Activated effector memory CD4-positive, alpha-beta T cell treated with Interleukin-2 at 50 U/mL for 16 hours (primary cell): ENCODE measurements around the gene TUNAR.

ENCODE experiments used
- DNase-seq: peaks from one replicate; pipeline ENCODE4 v3.0.0-alpha.2; 2020

Gene TUNAR

DNA sequence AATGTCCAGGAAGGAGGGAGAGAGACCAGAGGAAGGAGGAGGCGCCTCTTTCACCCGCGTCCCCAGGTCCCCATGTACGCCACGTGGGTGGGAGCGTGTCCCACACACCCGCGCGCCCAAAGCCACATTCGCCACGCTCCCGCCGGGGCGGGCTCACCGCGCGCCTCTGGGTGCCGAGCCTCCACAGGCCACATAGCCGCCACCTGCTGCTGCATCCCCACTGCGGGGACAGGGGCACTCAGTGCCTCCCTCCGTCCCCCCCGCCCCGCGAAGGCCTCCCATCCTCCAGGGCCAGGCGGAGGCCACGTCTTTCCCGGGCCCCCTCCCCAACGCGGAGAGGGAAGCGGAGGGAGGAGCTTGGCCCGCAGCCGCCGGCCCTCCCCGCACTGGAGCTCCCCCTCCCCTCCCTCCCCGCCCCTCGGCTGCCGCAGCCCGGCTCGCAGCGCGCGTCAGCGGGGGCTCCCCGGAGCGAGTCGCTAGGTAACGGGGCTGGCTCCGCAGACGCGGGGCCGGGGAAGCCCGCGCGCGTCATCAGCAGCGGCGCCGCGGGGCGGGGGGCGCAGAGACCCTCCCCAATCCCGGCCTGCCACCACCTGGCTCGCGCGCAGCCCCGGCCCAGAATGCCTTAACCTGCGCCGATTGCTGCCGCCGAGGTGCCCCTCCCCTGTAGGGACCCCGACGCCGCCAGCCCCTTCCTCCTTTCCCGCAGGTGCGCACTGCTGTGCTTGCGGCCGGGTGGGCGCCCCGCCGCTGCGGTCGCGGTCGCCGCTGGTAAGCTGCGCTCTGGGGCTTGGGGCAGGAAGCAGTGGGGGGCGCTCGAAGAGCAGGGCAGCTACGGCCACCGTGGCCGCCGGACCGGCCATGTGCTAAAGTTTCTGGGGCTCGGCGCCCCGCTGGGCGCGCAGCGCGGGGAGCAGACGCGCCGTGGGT is 536 bp upstream of the TUNAR start:
- DNase-seq = no peak

DNA sequence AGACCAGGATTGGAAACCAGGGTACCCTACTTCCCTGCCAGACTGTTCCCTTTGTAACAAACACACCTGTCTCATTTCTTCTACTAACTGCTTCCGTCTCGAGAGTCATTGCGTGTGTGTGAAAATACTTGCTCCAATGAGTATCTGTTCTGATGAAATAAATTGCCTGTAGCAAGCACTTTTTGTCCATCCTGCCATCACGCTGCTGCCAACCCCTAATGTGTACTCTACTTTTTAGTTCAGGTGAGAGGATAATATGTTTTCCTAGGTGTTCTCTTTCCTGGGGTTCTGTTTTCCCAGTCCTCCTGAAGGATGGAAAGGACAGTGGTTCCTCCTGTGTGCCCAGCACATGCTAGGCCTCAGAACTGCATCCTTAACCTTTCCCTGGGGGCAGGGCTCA is 1.0 kb downstream of the TUNAR start:
- no peak for DNase-seq

DNA sequence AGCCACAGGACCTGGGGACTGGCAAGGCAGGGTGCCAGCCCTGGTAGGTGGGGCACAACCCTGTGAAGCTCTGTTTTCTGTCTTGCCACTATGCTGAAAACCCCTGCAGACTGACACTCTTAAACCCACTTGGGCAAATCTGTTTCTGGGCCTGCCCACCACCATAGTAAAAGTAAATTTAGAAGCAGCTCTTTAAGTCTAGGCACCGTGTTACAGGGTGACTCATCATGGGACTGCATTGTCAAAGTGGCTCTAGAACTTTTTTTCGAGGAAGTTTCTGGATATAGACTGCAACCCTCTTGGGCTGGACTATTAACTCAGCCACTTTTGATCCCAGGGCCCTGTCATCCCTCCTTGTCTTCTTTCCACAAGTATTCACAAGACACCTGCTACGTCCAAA is 7.7 kb downstream of the TUNAR start:
- DNase-seq = no peak

DNA sequence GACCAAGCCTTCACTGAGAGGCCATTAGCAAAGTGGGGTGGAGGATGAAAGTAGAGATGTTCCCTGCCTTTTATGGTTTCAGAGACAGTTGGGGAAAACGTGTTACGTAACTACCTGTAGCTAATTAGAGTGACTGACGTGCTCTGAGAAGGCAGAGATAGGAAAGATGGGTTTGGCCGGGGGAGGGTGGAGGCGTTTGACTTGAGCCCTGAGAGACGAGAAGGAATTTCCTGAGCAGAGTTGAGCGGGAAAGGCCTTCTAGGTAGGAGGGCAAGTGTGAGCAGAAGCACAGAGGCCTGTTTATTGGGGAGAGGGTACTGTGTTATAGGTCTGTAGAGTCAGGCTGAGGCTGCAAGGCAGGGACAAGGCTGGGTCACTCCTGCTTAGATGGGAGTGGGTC is 8.6 kb downstream of the TUNAR start:
- DNase-seq = no peak

DNA sequence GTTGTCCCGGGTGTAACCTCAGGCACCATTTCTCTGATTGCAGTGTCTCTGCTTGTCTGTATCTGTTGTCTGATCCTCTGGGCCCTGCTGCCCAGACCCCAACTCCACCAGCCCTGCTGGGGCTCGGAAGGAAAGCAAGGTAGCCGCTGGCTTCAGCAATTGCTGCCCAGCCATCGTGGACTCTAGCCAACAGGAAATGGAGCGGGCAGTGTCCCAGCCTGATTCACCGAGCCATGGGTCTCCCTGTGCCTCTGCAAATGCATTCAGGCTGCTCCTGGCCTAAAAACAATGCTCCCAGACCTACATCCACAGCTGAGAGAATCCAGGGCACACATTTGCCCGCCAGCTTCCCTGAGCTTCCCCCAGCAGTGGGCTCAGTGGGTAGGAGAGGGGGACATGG is 9.2 kb downstream of the TUNAR start:
- no peak for DNase-seq

DNA sequence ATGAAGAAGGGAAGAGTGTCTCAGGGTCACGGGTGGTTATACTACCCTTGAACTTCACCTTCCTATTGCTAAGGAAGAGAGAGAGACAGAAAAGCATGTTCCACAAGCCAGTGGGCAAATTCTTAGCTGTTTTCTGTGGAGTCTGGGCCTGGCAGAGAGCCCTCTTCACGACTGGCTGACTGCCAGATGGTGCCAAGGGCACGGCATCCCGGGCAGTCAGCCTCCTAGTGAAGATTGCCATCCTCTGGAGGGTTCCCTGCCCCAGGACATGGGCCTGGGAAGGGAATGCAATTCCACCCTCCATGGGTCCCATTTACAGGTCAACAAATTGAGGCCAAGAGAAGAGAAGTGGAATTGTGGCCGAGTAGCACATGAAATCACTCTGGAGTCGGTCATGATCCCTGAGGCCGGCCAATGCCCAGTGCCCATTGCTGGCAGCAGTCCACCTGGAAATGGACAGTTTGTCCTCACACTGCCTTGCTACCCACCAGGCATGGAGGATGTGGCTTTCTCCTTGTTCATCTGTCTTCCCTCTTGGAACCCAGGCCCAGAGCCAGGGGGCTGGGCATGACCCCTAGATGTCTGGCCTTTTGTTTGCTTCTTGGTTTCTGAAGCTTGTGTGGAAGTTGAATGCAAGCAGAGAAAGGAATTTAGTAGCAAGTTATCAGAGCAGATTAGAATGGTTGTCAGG is 9.9 kb downstream of the TUNAR start:
- DNase-seq = no peak

DNA sequence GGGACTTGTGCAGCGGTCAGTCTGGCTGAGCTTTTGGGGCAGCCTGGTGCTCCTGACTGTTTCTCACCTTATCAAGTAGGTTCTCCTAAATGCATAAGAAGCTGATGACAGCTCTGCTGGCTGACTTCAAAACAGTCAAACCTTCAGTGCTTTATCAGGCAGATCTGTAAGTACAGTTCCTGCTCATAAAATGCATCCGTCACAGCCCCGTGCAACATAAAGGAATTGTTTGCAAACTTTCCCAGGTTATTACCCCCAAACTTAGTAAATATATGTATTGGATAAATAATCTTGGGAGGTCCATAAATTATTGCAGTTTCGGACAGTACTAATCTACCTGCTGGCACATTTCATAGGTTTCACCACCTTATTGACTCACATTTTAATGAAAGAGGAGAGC is 10.7 kb downstream of the TUNAR start:
- DNase-seq = no peak

DNA sequence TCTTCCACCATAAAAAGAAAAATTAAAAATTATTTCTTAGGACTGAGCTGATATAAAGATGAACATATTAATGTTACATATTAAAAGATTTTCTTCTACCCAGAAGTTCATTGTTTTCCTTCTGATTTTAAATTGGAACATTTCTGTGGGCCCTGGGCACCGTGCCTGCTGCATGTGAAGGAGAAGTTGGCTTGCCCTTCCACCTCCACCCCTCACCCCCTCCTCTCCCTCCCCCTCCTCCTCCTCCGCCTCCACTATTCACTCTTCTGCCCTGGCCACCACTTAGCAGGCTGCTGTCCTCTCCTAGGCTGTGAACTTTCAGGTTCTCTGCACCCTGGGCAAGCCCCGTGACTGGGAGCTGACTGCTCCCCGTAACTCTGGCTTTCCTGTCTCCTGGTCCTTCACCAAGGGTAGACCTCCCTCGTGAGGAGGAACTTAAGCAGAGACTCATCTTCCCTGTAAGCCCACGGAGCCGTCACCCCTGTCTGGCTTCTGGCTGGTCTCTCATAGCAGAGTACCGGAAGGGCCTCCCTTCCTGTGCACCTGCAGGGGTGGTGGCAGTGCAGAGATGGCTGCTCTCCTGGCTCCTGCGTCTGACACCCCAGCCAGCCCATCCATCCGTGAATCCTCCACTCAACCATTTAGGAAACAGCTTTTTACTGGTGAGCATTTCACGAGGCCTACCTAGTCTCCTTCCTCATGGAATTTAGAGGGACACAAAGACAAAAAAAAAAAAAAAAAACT is 12.8 kb downstream of the TUNAR start:
- no peak for DNase-seq

DNA sequence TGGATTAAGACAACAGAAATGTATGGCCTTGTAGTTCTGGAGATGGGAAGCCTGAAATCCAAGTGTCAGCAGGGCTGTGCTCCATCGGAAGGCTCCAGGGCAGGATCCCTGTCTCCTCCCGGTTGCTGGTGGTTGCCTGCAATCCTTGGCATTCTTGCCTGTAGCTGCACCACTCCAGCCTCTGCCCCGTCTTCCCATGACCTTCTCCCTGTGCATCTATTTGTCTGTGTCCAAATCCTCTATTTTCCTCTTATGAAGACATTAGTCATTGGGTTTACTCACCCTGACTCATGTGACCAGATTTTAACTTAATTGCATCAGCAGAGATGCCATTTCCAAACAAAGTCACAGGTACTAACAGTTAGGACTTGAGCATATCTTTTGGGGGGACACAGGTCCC is 15.1 kb downstream of the TUNAR start:
- no peak for DNase-seq

DNA sequence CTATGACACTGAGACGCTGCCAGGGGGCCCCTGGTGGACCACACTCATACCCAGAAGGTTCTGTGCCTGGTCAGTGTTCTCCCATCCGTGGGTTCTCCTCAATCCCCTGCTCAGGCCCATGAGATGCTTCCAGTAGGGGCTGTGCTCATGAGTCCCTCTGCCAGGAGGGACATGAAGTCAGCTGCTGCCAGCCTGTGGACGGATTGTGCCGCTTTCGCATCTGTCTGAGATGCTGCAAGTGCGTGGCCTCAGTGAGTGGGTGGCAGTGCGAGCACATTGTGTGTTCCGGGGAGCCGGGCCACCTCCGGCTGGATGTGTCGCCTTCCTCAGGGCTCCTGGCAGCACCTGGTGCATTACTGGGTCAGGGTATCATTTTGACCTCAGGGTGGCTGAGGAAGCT is 15.5 kb downstream of the TUNAR start:
- no peak for DNase-seq

DNA sequence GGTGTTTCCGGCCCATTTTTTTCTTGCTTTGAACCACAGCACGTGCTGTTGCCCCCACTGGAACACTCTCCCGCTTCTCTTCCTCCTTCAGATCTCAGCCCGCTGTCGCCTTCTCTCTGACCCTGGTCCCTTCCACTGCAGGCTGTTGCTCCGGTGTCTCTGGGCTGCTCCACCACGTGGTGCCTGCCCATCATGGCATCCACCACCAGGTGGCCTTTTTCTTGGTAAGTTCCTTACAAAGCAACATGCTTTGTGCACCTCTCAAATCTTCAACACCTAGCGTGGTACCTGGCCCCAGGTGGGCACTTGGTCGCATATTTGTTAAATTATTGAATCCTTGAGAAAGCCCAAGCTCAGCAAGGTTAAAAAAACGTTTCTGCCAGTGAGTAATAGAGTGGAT is 19.1 kb downstream of the TUNAR start:
- no peak for DNase-seq

DNA sequence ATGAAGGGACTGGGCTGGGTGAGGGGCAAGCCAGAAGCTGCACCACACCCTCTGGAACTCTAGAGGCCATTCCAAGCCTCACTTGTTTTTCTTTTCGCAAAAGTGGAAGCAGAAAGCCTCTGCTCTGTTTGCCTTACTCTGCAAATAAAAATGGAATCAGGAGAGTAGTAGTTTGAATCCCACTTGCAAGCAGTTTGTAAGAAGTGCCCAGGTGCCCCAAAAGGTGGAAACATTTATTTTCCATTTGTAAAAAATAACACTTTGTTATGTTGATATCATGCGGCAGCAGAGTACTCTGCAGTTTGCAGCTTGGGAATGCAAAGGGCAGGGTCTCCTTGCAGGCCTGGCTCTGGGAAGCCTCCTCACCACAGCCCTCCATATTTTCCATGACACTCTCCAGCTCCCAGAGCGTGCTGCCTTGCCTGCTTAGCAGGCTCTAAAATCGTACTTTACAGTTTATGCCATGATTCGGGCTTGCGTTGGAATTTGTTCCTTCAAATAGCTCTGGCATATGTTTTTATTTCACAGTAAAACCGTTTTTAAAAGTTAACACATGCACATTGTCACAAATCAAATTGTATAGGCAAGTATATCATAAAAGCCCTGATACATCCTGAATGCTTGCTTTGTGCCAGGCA is 20.0 kb downstream of the TUNAR start:
- no peak for DNase-seq

DNA sequence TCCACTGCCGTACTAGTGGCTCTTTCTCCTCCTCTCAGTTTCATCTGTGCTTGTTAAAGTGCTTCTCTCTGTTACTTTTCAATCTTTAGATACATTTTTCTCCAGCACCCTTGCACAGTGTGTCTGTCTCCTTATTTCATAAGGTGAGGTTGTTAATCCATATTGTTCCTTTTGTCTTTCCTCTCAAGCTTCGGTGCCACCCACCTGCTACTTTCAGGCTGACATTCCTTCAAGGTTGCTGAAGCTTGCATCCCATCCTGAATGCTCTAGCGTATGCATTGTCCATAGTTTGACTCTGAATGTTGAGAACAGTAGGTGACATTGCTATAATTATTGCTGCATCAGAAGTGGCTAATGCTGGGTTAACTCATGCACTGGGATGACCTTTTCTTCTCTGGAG is 20.6 kb downstream of the TUNAR start:
- no peak for DNase-seq

DNA sequence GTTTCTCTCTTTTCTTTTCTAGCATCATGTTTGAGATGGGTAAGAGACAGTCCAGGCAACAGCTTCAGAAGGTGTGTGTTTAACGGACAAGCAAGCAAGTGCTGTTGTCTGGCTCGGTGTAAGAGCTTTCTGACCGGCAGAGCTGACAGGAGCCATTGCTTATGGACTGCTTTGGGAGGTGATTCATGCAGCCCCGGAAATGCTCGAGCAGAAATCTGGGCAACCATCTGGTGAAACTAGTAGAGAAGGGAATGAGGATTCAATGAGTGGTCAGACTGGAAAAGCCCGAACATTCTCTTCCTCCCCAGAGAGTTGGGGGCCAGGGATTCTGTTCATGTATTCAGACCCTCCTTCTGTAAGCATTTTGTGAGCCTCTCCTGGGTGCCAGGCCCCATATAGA is 24.4 kb downstream of the TUNAR start:
- DNase-seq = no peak

DNA sequence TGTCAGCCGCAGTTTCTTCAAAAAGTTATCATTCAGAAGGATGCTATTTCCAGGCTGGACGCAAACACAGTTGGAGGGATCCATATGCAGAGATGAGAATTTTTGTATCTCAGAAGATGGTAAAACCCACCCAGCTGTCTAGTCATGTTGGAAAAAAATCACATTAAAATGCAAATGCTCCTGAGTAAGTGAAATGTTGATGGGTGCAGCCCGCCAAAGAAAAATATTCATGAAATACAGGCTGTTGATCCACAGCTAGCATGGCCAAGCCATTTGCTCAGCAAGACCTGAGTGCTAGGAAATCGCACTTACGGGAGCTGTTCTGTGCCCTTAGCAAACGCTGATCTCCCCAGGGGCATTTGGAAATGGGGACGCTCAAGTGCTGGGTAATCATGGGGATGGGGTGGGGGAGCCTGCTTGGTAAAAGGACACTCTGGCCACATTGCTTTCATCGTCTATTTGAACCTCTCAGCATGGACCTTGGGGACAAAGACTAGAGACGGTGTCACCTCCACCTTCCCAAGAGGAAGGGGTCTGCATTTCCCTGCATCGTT is 25.7 kb downstream of the TUNAR start:
- DNase-seq = no peak

DNA sequence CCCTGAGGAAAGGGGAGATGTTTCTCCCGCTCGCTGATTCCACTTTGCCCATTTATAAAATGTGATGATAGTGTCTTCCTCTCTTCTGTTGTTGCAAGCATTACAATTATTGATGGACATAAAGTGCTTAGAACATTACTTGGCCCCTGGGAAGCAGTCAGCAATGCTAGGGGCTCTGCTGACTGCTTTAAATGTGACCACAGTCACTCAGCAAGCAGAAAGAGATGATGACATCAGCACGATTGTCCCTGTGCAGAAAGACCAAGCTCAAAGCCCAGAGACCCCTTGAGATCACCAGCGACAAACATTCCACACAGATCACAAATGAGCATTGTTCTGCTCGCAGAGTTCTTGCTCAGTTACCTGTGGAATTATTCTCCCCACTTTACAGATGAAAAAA is 26.5 kb downstream of the TUNAR start:
- DNase-seq = no peak

DNA sequence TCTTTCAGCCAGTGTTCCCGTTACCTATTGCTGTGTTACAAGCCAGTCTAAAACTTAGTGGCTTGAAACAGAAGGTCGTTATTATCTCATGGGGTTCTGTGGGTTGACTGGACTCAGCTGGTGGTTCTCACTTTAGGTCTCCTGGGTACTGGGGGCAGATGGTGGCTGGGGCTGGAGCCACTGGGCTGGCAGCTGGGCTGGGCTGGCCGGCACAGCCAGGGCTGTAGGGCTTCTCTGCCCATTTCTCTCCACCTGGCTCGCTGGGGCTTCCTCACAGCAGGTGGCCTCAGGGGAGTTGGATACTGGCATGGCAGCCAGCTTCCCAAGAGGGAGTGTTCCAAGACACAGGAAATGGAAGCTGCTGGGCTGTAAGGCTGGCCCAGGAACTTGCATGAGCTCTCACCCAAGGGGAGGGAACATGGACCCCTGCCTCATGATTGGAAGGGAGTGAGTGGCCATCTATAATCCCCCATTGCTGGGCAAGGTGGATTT is 27.0 kb downstream of the TUNAR start:
- no peak for DNase-seq

DNA sequence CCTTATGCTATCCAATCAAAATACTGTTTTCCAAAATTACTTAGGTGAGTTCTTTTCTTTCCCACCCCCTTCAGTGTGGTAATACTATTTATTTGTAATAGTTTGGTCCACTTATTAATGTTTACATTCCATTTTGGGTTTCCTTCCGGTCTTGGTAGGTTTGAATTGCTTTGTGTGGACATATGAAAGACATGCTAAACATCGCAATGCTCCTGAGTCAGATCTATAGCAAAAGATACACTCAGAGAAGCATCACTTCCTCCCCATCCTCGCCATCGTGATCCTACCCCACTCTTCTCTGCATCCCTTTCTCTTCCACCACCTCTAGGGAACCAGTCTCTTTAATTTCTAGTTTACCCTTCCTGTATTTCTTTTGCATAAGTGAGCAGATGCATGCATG is 30.0 kb downstream of the TUNAR start:
- no peak for DNase-seq

DNA sequence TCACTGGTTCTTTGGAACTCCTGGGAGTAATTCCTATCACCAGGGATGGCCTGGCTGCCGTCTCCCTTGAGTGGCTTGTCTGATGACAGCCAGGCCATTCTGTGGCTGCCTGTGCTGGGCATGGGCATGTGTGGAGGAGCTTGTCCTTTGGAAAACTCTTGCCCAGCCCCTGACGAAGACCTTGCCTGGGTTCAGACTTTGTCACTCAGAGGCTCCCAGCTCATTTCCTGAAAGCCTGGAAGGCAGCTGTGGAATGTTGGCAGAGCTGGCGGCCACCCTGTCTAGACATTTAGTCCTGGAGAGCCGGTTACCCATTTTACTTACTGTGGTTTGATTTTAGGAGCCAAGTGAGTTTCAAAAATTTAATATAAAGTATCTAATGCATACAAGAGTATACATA is 34.0 kb downstream of the TUNAR start:
- no peak for DNase-seq

DNA sequence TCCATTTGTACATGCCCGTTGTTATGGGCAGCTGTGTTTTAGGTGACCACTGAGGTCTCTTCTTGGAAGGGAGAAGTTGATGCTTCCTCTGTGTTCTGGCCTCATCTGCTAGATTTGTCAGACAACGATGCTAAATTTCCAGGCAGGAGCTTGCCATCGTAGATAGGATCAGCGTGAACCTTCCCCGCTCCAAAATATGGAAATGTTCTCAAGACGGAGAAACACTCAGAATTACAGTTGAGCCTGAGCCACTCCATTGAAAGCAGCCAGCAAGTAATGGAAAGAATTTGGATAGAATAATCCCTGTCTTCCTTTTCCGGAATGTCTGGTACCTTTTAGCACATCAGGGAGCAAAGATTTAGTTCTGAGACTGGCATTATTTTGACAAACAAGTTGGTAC is 34.8 kb downstream of the TUNAR start:
- DNase-seq = no peak

DNA sequence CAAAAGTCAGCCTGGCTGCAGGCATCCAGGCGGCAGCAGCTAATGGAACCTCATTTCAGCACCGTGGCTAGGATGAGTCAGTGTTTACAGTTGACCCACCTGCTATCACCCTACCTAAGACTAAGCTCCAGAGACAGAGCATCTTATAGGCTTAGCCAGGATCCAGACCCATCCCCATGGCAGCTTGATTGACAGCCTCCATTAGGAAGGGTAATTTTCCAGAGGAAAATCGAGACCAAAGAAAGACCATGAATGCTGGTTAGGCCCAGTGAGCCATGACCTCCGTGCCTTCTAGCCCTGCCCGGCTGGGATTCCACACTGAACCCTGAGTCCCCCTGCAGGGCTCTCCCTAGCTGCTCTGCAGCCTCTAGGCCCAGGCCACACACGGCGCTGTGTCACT is 38.7 kb downstream of the TUNAR start:
- DNase-seq = no peak

DNA sequence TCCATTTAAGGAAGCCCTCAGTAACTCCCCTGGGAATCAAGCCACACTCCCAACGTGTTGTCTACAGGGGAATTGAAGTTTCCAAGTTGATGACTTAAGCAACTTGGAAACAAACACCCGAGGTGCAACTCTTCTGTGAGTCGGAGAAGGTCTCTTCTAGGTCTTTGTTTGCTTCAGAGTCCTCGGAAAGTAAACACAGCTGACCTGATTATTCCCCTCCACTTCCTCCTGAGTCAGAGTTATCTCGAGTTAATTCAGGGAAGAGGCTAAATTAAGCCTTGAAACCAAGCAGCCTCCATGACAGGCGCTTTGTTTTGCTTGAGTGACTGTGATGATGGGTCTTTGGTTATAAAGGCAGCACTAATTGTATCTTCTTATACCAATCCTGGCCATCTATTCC is 41.8 kb downstream of the TUNAR start:
- DNase-seq = no peak
